ENCODE results near the gene CADM4.
"Not testable (repeated sequence)": the region's sequence is repeated elsewhere in the genome, so short reads cannot be mapped to it uniquely, and the experiment has no call there.

CADM4 gene

GRCh38 chr19:43651758-43652545 is 12.3 kb upstream of the CADM4 start:
- peaks cover 5% of the 10 kb centered on the region for H3K4me1 Mint-ChIP-seq
- no peaks in the 10 kb centered on the region for H3K36me3 Mint-ChIP-seq
- H3K9me3 Mint-ChIP-seq: no peaks in the 10 kb centered on the region
- no peak overlapping the region for H3K27ac Mint-ChIP-seq
- ATAC-seq (ENCODE audit: low read depth) (peak; percentile 68), DNase-seq (ENCODE audit: low spot score in 2 of 2) (peak; percentile 41 to 42)
- H3K4me3 Mint-ChIP-seq: peak overlapping the region; percentile 14
- H3K27me3 Mint-ChIP-seq: peaks cover 7% of the 10 kb centered on the region

- not testable (repeated sequence) for H3K9me3 Mint-ChIP-seq; H3K36me3 Mint-ChIP-seq; ATAC-seq (ENCODE audit: low read depth); H3K4me1 Mint-ChIP-seq; DNase-seq (ENCODE audit: low spot score in 2 of 2); H3K4me3 Mint-ChIP-seq; H3K27ac Mint-ChIP-seq; H3K27me3 Mint-ChIP-seq
Observed at GRCh38 chr19:43650276-43650675, 10.6 kb upstream of the CADM4 start.

GRCh38 chr19:43649514-43649913 is 9.9 kb upstream of the CADM4 start:
- DNase-seq (ENCODE audit: low spot score in 2 of 2) (no peak), ATAC-seq (ENCODE audit: low read depth) (no peak)
- Mint-ChIP-seq H3K4me1 (peaks cover 5% of the 10 kb centered on the region), H3K27ac (no peak overlapping the region), H3K27me3 (peaks cover 7% of the 10 kb centered on the region), H3K9me3 (peaks cover 5% of the 10 kb centered on the region), H3K36me3 (peaks cover 1% of the 10 kb centered on the region), H3K4me3 (no peak overlapping the region)

GRCh38 chr19:43648633-43649032 is 9.0 kb upstream of the CADM4 start:
- peaks cover 1% of the 10 kb centered on the region for H3K36me3 Mint-ChIP-seq
- no peak overlapping the region for H3K27ac Mint-ChIP-seq
- H3K9me3 Mint-ChIP-seq: peaks cover 5% of the 10 kb centered on the region
- peaks cover 9% of the 10 kb centered on the region for H3K27me3 Mint-ChIP-seq
- H3K4me3 Mint-ChIP-seq: no peak overlapping the region
- ATAC-seq (ENCODE audit: low read depth) (no peak), DNase-seq (ENCODE audit: low spot score in 2 of 2) (no peak)
- peaks cover 5% of the 10 kb centered on the region for H3K4me1 Mint-ChIP-seq

GRCh38 chr19:43644181-43644580 is 4.5 kb upstream of the CADM4 start:
- no peak for DNase-seq (ENCODE audit: low spot score in 2 of 2)
- H3K9me3 Mint-ChIP-seq: peaks cover 5% of the 10 kb centered on the region
- H3K36me3 Mint-ChIP-seq: peaks cover 1% of the 10 kb centered on the region
- H3K4me1 Mint-ChIP-seq: peaks cover 6% of the 10 kb centered on the region
- ATAC-seq (ENCODE audit: low read depth): no peak
- H3K27me3 Mint-ChIP-seq: peaks cover 16% of the 10 kb centered on the region
- H3K27ac Mint-ChIP-seq: no peak overlapping the region
- H3K4me3 Mint-ChIP-seq: no peak overlapping the region

GRCh38 chr19:43643326-43643725 is 3.7 kb upstream of the CADM4 start:
- Mint-ChIP-seq H3K27ac (no peak overlapping the region), H3K9me3 (peaks cover 5% of the 10 kb centered on the region), H3K27me3 (peaks cover 22% of the 10 kb centered on the region), H3K4me3 (no peak overlapping the region), H3K36me3 (peaks cover 6% of the 10 kb centered on the region), H3K4me1 (peaks cover 15% of the 10 kb centered on the region)
- DNase-seq (ENCODE audit: low spot score in 2 of 2) (no peak), ATAC-seq (ENCODE audit: low read depth) (no peak)

GRCh38 chr19:43642531-43642930 is 2.9 kb upstream of the CADM4 start:
- Mint-ChIP-seq H3K36me3 (peaks cover 6% of the 10 kb centered on the region), H3K9me3 (peaks cover 5% of the 10 kb centered on the region), H3K4me1 (peaks cover 15% of the 10 kb centered on the region), H3K4me3 (no peak overlapping the region), H3K27ac (no peak overlapping the region), H3K27me3 (peaks cover 25% of the 10 kb centered on the region)
- no peak for ATAC-seq (ENCODE audit: low read depth)
- DNase-seq (ENCODE audit: low spot score in 2 of 2): no peak

- ATAC-seq (ENCODE audit: low read depth) (no peak), DNase-seq (ENCODE audit: low spot score in 2 of 2) (no peak)
- peaks cover 28% of the 10 kb centered on the region for H3K27me3 Mint-ChIP-seq
- H3K4me1 Mint-ChIP-seq: peaks cover 15% of the 10 kb centered on the region
- no peak overlapping the region for H3K27ac Mint-ChIP-seq
- peaks cover 3% of the 10 kb centered on the region for H3K9me3 Mint-ChIP-seq
- peaks cover 5% of the 10 kb centered on the region for H3K36me3 Mint-ChIP-seq
- peak overlapping the region; percentile 31 for H3K4me3 Mint-ChIP-seq
Observed at GRCh38 chr19:43641333-43641732, 1.7 kb upstream of the CADM4 start.

- Mint-ChIP-seq H3K4me3 (peak overlapping the region; percentile 76), H3K4me1 (peaks cover 16% of the 10 kb centered on the region), H3K27ac (no peak overlapping the region), H3K27me3 (peaks cover 31% of the 10 kb centered on the region), H3K9me3 (no peaks in the 10 kb centered on the region), H3K36me3 (peaks cover 5% of the 10 kb centered on the region)
- DNase-seq (ENCODE audit: low spot score in 2 of 2) (no peak), ATAC-seq (ENCODE audit: low read depth) (no peak)
Observed at GRCh38 chr19:43640424-43640757, 741 bp upstream of the CADM4 start.

- H3K9me3 Mint-ChIP-seq: no peaks in the 10 kb centered on the region
- ATAC-seq (ENCODE audit: low read depth) (peak; percentile 8), DNase-seq (ENCODE audit: low spot score in 2 of 2) (no peak)
- peak overlapping the region; percentile 85 for H3K4me3 Mint-ChIP-seq
- H3K4me1 Mint-ChIP-seq: peaks cover 20% of the 10 kb centered on the region
- peak overlapping the region; percentile 76 for H3K27ac Mint-ChIP-seq
- H3K27me3 Mint-ChIP-seq: peaks cover 32% of the 10 kb centered on the region
- peaks cover 5% of the 10 kb centered on the region for H3K36me3 Mint-ChIP-seq
Observed at GRCh38 chr19:43638995-43639518, 593 bp downstream of the CADM4 start.

GRCh38 chr19:43638214-43638994 is 1.2 kb downstream of the CADM4 start:
- H3K27me3 Mint-ChIP-seq: peaks cover 34% of the 10 kb centered on the region
- ATAC-seq (ENCODE audit: low read depth) (peak; percentile 75), DNase-seq (ENCODE audit: low spot score in 2 of 2) (peak in 1 of 2 donors; percentile 25)
- peak overlapping the region; percentile 85 for H3K4me3 Mint-ChIP-seq
- H3K9me3 Mint-ChIP-seq: no peaks in the 10 kb centered on the region
- H3K27ac Mint-ChIP-seq: peak overlapping the region; percentile 76
- peaks cover 20% of the 10 kb centered on the region for H3K4me1 Mint-ChIP-seq
- peaks cover 5% of the 10 kb centered on the region for H3K36me3 Mint-ChIP-seq

- ATAC-seq (ENCODE audit: low read depth) (no peak), DNase-seq (ENCODE audit: low spot score in 2 of 2) (no peak)
- H3K4me3 Mint-ChIP-seq: no peak overlapping the region
- peaks cover 20% of the 10 kb centered on the region for H3K4me1 Mint-ChIP-seq
- no peak overlapping the region for H3K27ac Mint-ChIP-seq
- peaks cover 5% of the 10 kb centered on the region for H3K36me3 Mint-ChIP-seq
- H3K9me3 Mint-ChIP-seq: no peaks in the 10 kb centered on the region
- H3K27me3 Mint-ChIP-seq: peaks cover 33% of the 10 kb centered on the region
Observed at GRCh38 chr19:43636121-43636683, 3.4 kb downstream of the CADM4 start.

GRCh38 chr19:43635561-43635940 is 4.1 kb downstream of the CADM4 start:
- H3K4me3 Mint-ChIP-seq: not testable (repeated sequence)

More at GRCh38 chr19:43635561-43635940, 4.1 kb downstream of the CADM4 start:
- H3K27ac Mint-ChIP-seq; ATAC-seq (ENCODE audit: low read depth); H3K9me3 Mint-ChIP-seq; DNase-seq (ENCODE audit: low spot score in 2 of 2); H3K36me3 Mint-ChIP-seq: not testable (repeated sequence)
- peaks cover 19% of the 10 kb centered on the region for H3K4me1 Mint-ChIP-seq
- peaks cover 32% of the 10 kb centered on the region for H3K27me3 Mint-ChIP-seq
